HEK293 (cell line): ENCODE measurements around the gene RRAS.

Source experiments
- HOXA7 ChIP-seq: sonication (generic); formaldehyde crosslinking; IDR thresholded peaks from 2 replicates; pipeline ENCODE4 v1.8.1; 2022; ENCODE audit warnings: missing genetic modification reagents, borderline replicate concordance
- KLF16 ChIP-seq: fragments of 450-650 bp; formaldehyde crosslinking; IDR thresholded peaks from 2 replicates; pipeline ENCODE4 v1.5.1; 2017; ENCODE audit warnings: missing biosample characterization, missing genetic modification characterization
- ZNF133 ChIP-seq: fragments of 450-650 bp; formaldehyde crosslinking; IDR thresholded peaks from 2 replicates; pipeline ENCODE4 v1.5.1; 2016; ENCODE audit warnings: missing biosample characterization, missing genetic modification characterization
- ZNF146 ChIP-seq: fragments of 450-650 bp; formaldehyde crosslinking; IDR thresholded peaks from 2 replicates; pipeline ENCODE4 v1.5.1; 2016; ENCODE audit warnings: missing biosample characterization, missing genetic modification characterization
- ZNF274 ChIP-seq, 2 experiments: fragments of 200-500 bp in 1 of 2; fragments of 450-650 bp in 1 of 2; sonication (Bioruptor generic) in 1 of 2; formaldehyde crosslinking in 1 of 2; IDR thresholded peaks; 2 replicates each; pipeline versions ENCODE4 v1.5.1 to v1.6.1; 2014 to 2016; ENCODE audit warnings: borderline replicate concordance in 1 of 2, inconsistent platforms in 1 of 2, low read length in 1 of 2, missing biosample characterization in 1 of 2, missing genetic modification characterization in 1 of 2
- ZNF416 ChIP-seq: fragments of 450-650 bp; formaldehyde crosslinking; IDR thresholded peaks from 2 replicates; pipeline ENCODE4 v1.5.1; 2016; ENCODE audit warnings: missing biosample characterization, missing genetic modification characterization
- ZNF501 ChIP-seq: fragments of 450-650 bp; formaldehyde crosslinking; IDR thresholded peaks from 2 replicates; pipeline ENCODE4 v1.5.1; 2016; ENCODE audit warnings: missing biosample characterization, missing genetic modification characterization
- TF ChIP-seq, protein P1 (sequence below): fragments of 450-650 bp; formaldehyde crosslinking; IDR thresholded peaks from 2 replicates; pipeline ENCODE4 v1.5.1; 2017; ENCODE audit warnings: missing biosample characterization, missing genetic modification characterization
- TF ChIP-seq, protein P2 (sequence below): fragments of 450-650 bp; formaldehyde crosslinking; IDR thresholded peaks from 2 replicates; pipeline ENCODE4 v1.5.1; 2016; ENCODE audit warnings: missing biosample characterization, missing genetic modification characterization
- TF ChIP-seq, protein P3 (sequence below): fragments of 450-650 bp; formaldehyde crosslinking; IDR thresholded peaks from 2 replicates; pipeline ENCODE4 v1.5.1; 2016; ENCODE audit warnings: missing biosample characterization, missing genetic modification characterization
- TF ChIP-seq, protein P4 (sequence below): fragments of 450-650 bp; formaldehyde crosslinking; IDR thresholded peaks from 2 replicates; pipeline ENCODE4 v1.5.1; 2016; ENCODE audit warnings: missing biosample characterization, missing genetic modification characterization
- TF ChIP-seq, protein P5 (sequence below): fragments of 450-650 bp; formaldehyde crosslinking; conservative IDR thresholded peaks from 2 replicates; pipeline ENCODE4 v1.5.1; 2016; ENCODE audit warnings: low read depth, missing biosample characterization, missing genetic modification characterization

DNA sequence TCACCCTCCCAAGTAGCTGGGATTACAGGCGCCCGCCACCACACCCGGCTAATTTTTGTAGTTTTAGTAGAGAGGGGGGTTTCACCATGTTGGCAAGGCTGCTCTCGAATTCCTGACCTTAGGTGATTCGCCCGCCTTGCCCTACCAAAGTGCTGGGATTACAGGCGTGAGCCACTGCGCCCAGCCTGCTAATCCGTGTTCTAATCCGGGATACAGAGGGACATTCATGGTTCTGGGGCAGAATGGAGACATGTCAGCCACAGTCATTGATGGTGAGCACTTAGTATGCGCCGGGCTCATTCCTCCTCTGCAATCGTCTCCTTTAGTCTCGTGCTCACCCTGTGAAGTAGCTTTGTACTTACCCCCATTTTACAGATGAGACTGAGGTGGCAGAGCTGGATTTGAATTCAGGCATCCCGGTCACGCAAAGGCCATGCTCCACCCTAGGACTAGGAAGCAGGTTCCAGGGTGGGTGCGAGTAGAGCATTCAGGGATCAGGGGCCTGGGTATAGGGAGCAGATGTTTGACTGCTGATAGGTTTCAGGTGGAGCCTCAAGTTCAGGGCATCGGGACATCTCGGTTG lies 8.2 kb downstream of the RRAS start:
- TF ChIP-seq, protein P1, sequence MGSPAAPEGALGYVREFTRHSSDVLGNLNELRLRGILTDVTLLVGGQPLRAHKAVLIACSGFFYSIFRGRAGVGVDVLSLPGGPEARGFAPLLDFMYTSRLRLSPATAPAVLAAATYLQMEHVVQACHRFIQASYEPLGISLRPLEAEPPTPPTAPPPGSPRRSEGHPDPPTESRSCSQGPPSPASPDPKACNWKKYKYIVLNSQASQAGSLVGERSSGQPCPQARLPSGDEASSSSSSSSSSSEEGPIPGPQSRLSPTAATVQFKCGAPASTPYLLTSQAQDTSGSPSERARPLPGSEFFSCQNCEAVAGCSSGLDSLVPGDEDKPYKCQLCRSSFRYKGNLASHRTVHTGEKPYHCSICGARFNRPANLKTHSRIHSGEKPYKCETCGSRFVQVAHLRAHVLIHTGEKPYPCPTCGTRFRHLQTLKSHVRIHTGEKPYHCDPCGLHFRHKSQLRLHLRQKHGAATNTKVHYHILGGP (tag by site-specific recombination): no peak
- TF ChIP-seq, protein P2, sequence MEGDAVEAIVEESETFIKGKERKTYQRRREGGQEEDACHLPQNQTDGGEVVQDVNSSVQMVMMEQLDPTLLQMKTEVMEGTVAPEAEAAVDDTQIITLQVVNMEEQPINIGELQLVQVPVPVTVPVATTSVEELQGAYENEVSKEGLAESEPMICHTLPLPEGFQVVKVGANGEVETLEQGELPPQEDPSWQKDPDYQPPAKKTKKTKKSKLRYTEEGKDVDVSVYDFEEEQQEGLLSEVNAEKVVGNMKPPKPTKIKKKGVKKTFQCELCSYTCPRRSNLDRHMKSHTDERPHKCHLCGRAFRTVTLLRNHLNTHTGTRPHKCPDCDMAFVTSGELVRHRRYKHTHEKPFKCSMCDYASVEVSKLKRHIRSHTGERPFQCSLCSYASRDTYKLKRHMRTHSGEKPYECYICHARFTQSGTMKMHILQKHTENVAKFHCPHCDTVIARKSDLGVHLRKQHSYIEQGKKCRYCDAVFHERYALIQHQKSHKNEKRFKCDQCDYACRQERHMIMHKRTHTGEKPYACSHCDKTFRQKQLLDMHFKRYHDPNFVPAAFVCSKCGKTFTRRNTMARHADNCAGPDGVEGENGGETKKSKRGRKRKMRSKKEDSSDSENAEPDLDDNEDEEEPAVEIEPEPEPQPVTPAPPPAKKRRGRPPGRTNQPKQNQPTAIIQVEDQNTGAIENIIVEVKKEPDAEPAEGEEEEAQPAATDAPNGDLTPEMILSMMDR (tag by site-specific recombination): no peak
- TF ChIP-seq ZNF274 (IDR thresholded peaks at IDR 0.05; ENCODE audit: low read length) (no peak), ZNF274 (tag by site-specific recombination; IDR thresholded peaks at IDR 0.05; ENCODE audit: borderline replicate concordance) (no peak), ZNF416 (tag by site-specific recombination) (no peak), ZNF501 (tag by site-specific recombination) (no peak), KLF16 (tag by site-specific recombination) (no peak), ZNF146 (no peak), HOXA7 (no peak), ZNF133 (no peak)
- TF ChIP-seq, protein P3, sequence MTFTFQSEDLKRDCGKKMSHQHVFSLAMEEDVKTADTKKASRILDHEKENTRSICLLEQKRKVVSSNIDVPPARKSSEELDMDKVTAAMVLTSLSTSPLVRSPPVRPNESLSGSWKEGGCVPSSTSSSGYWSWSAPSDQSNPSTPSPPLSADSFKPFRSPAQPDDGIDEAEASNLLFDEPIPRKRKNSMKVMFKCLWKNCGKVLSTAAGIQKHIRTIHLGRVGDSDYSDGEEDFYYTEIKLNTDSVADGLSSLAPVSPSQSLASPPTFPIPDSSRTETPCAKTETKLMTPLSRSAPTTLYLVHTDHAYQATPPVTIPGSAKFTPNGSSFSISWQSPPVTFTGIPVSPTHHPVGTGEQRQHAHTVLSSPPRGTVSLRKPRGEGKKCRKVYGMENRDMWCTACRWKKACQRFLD (tag by site-specific recombination): no peak
- TF ChIP-seq, protein P4, sequence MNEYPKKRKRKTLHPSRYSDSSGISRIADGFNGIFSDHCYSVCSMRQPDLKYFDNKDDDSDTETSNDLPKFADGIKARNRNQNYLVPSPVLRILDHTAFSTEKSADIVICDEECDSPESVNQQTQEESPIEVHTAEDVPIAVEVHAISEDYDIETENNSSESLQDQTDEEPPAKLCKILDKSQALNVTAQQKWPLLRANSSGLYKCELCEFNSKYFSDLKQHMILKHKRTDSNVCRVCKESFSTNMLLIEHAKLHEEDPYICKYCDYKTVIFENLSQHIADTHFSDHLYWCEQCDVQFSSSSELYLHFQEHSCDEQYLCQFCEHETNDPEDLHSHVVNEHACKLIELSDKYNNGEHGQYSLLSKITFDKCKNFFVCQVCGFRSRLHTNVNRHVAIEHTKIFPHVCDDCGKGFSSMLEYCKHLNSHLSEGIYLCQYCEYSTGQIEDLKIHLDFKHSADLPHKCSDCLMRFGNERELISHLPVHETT (tag by site-specific recombination): no peak
- TF ChIP-seq, protein P5, sequence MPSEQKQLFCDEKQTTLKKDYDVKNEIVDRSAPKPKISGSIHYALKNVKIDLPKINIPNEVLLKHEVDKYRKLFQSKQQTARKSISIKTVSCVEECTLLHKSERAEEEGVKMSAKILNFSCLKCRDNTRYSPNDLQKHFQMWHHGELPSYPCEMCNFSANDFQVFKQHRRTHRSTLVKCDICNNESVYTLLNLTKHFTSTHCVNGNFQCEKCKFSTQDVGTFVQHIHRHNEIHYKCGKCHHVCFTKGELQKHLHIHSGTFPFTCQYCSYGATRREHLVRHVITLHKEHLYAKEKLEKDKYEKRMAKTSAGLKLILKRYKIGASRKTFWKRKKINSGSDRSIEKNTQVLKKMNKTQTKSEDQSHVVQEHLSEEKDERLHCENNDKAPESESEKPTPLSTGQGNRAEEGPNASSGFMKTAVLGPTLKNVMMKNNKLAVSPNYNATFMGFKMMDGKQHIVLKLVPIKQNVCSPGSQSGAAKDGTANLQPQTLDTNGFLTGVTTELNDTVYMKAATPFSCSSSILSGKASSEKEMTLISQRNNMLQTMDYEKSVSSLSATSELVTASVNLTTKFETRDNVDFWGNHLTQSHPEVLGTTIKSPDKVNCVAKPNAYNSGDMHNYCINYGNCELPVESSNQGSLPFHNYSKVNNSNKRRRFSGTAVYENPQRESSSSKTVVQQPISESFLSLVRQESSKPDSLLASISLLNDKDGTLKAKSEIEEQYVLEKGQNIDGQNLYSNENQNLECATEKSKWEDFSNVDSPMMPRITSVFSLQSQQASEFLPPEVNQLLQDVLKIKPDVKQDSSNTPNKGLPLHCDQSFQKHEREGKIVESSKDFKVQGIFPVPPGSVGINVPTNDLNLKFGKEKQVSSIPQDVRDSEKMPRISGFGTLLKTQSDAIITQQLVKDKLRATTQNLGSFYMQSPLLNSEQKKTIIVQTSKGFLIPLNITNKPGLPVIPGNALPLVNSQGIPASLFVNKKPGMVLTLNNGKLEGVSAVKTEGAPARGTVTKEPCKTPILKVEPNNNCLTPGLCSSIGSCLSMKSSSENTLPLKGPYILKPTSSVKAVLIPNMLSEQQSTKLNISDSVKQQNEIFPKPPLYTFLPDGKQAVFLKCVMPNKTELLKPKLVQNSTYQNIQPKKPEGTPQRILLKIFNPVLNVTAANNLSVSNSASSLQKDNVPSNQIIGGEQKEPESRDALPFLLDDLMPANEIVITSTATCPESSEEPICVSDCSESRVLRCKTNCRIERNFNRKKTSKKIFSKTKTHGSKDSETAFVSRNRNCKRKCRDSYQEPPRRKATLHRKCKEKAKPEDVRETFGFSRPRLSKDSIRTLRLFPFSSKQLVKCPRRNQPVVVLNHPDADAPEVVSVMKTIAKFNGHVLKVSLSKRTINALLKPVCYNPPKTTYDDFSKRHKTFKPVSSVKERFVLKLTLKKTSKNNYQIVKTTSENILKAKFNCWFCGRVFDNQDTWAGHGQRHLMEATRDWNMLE (tag by site-specific recombination): no peak
